Stimulated activated CD4-positive, alpha-beta T cell treated with anti-CD3 and anti-CD28 coated beads, Interleukin-1b, Interleukin-23, amount 100 ng/mL, for 24 hours (primary cell): ENCODE data around the gene MYO18B.

Experiments
- DNase-seq, 4 experiments: peaks; one replicate each; pipeline ENCODE4 v3.0.0-alpha.2; 2020; ENCODE audit warnings: low read depth in 4 of 4, low spot score in 1 of 4

The MYO18B gene

GRCh38 chr22:25748140-25748539 is 6.2 kb downstream of the MYO18B start:
- DNase-seq = no peak

GRCh38 chr22:25748704-25749103 is 6.7 kb downstream of the MYO18B start:
- DNase-seq = no peak

- DNase-seq = peak in 1 of 4 experiments; percentile 36
Observed at GRCh38 chr22:25749420-25750169, 7.6 kb downstream of the MYO18B start.

GRCh38 chr22:25750569-25751173 is 8.7 kb downstream of the MYO18B start:
- DNase-seq = no peak

GRCh38 chr22:25751174-25751581 is 9.2 kb downstream of the MYO18B start:
- DNase-seq = no peak

GRCh38 chr22:25752615-25753214 is 10.7 kb downstream of the MYO18B start:
- no peak for DNase-seq

DNA sequence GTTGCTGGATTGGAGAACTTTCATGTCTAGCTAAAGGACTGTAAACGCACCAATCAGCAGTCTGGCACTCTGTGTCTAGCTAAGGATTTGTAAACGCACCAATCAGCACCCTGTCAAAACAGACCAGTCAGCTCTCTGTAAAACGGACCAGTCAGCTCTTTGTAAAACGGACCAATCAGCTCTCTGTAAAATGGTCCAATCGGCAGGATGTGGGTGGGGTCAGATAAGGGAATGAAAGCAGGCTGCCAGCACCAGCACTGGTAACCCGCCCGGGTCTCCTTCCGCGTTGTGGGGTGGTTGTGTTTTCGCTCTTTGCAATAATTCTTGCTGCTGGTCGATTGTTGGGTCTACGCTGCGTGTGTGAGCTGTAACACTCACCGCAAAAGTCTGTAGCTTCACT is 11.3 kb downstream of the MYO18B start:
- no peak for DNase-seq

DNA sequence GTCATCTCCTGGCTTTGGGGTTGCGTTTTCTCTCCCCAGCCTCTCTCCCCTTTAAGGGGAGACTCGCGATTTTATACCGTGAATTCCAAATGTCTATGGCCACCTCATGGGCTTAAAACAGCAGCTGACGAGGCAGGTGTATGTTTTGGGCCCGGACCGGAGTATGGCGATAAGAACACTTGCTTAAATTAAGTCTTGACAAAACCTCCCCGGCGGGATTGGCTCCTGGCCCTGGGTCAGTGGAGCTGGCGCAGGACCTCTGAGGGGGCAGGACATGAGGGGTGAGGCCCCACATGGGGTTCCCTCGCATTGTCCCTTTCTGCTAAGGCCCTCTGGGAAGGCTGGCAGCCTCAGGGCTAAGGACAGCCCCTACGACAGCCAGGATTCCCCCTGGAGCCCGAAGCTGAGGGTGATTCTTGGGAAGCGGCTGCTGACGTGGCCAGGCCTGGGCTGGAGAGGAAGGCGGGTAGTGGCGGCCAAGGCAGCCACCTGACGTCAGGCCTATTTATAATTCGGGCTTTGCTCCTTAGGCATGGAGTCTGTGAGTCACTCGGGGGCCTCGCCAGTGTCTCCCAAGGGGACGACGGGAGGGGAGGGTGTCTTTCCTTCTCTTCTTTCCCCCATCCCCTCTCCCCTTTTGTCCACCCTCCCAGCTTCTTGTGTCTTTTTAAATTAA is 12.7 kb downstream of the MYO18B start:
- no peak for DNase-seq

DNA sequence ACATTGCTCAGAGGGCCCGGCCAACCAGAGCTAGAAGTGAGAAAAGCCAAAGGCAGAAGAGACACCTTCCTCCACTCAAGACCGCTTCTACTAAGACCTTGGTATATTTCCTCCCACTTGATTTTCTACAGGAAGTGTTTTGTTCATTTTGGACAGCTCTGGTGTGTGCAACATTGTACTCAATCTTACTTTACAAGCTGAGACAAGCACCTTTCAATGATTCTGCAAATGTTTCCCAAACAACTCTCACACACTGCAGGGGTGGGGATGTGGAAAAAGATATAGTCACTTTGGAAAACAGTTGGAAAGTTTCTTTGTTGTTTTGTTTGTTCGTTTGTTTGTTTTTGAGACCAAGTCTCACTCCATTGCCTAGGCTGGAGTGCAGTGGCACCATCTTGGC is 15.7 kb downstream of the MYO18B start:
- no peak for DNase-seq

DNA sequence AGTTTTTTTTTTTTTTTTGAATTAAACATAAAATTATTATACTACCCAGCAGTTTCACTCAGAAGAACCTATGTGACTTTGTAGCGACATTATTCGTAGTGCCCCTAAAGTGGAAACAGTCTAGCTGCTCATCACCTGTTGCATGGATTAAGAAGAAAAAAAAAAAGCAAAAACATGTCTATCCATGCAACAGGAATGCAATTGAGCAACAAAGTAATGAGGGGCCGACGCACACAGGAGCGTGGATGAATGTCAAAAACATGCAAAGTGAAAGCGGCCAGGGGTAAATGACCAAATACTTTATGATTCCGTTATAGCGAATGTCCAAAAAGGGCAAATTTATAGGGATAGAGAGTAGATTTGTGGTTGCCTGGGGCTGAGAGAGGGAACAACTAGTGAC is 16.3 kb downstream of the MYO18B start:
- no peak for DNase-seq

- no peak for DNase-seq
Observed at GRCh38 chr22:25759825-25760231, 17.8 kb downstream of the MYO18B start.

DNA sequence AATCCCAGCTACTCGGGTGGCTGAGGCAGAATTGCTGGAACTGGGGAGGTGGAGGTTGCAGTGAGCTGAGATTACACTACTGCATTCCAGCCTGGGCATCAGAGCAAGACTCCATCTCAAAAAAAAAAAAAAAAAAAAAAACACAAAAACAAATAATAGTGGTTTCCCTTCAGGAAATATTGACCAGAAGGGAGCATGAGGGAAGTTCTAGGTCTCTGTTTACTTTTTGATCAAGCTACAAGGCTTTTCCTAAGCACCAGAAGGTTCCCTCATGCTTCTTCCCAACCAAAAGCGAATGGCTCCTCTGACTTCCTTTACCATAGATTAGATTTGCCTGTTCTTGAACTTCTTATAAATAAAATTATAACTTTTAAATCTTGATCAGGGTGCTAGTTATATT is 18.3 kb downstream of the MYO18B start:
- no peak for DNase-seq

DNA sequence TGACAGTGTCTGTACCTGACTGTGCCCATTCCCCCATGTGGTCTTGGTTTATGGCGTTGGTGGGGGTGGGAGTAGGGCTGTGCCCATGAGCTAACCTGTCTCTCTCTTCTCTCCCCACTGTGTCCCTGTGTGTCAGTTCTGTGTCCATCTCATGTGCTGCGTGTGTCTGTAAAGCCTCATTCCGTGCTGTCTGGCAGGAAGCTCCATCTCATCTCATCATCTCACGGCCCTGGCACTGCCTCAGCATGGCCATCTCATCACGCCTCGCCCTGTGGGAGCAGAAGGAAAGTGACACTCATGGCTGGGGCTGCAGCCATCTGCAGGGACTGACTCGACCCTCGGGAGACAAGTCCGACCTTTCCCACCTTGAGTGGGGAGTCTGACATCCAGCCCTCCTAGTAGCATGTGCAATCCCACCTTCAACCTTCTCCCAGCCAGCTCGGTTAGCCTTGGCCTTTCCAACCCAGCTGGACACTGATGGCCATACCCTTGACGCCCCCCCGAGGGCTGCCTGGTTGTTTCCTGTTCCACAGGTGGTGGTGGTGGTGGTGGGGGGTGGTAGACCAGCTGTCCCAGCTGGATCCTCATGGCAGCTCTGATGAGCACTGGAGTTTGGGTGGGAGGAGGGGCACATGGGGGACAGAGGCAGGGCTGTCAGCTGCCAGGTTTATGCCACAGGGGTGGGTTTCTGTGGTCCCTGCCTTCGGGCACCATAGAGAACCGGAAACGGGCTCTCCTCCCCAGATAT is 19.0 kb downstream of the MYO18B start:
- DNase-seq = no peak

DNA sequence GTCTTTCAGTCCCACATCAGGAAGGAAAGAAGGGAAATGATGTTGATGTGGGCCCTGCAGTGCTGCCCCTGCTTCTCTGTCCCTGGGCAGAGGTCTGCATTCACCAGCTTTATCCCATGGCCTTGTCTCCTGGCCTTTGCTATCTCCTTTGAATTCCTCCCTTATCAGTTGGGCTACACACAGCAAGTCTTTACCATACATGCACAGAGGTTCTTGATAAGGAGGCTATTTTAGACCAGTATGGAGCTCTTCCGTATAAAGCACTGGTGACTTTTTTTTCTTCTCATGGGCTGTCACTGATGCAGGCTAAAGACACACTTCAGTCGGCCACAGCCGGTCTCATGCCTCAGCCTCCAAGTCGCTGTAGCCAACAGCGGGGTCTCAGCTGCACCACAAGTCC is 20.2 kb downstream of the MYO18B start:
- DNase-seq = no peak

- no peak for DNase-seq
Observed at GRCh38 chr22:25763239-25763777, 21.3 kb downstream of the MYO18B start.

GRCh38 chr22:25764270-25765015 is 22.5 kb downstream of the MYO18B start:
- DNase-seq = no peak

GRCh38 chr22:25765016-25765367 is 23.0 kb downstream of the MYO18B start:
- DNase-seq = no peak

DNA sequence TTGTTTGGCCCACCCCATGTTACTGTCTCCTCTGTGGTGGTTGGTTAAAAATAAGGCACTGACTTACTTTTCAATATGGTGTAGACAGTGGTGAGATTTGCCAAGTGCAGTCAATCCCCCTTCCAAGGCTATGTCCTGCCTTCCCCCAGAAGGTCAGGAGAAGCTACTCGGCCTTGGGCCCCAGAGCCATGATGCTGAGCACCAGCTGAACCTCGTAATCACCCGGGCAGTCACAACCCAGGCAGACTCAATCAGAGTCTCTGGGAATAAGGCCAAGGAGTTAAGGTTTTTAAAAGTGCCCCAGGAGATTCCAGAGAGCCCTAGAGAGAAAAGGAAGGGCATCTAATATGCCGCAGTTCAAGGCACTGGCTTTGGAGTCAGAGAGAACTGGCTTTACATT is 23.8 kb downstream of the MYO18B start:
- DNase-seq = no peak

DNA sequence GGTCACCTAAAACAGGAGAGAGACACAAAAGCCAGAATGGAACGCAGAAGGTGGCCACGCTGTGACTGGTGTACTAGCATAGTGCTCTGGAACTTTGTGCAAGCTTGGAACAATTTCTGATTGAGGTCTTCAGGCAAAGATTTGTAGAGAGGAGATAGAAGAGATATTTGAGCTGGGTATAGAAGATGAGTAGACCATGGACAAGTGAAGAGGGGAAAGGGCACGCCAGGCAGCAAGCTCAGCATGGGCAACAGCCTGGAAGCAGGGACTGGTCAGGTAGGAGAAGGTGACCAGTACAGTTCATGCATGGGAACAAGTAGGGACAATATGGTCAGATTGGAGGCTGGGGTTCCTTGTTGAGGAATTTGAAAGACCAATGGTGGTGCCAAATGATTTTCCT is 24.4 kb downstream of the MYO18B start:
- DNase-seq = no peak

DNA sequence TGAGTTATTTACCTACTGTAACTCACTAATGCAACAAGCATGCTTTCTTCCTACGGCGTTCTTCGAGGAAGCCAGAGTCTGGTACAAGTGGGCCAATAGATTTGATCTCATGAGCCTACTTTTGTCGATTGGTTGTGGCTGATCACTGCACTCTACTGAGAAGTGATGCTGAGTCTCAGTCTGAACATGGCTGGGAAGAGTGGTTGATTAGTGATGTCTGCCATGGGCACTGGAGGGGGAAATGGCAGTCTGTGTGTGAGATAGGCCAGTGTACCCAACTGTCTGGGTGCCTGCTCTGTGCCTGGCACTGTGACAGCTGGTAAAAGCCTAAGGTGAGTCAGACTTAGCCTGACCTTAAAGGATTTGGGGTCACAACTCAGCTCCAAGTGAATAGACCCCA is 28.3 kb downstream of the MYO18B start:
- DNase-seq = no peak
